D341Med (cell line): ENCODE data around the gene CDH12.

Experiments
- DNase-seq: peaks from one replicate; pipeline ENCODE4 v3.0.0; 2012; ENCODE audit warnings: low spot score

CDH12 gene

DNA sequence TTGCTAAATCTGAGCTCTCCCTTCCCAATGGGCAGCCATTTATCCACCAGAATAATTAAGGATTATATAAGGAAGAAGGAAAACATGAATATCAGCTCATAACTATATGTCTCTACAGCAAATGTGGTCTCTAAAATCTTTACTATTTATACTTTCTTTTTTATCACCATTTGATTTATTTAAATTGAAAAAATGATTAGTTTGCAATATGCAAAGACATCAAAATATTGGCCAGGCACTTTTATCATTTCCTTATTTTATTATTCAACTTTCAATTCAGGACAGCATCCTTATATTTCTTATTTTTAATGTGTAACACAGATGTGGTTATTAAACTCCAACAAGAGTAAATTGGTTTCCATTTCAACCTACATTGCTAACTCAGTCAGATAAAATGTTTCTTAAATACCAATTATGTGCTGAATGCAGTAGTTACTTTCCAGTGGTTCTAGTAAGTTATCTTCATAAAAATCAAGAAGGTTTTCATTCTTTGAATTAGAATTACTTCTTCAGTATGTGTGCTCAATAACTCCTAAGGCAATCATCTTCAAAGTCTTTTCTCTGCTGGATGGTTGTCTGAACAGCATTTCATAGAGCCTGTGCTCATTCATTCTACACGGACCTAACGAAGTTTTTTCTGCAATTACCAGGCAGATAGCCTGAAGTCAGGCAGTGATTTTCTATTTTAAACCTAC, 1148.0 kb downstream of the CDH12 start:
- no peak for DNase-seq

DNA sequence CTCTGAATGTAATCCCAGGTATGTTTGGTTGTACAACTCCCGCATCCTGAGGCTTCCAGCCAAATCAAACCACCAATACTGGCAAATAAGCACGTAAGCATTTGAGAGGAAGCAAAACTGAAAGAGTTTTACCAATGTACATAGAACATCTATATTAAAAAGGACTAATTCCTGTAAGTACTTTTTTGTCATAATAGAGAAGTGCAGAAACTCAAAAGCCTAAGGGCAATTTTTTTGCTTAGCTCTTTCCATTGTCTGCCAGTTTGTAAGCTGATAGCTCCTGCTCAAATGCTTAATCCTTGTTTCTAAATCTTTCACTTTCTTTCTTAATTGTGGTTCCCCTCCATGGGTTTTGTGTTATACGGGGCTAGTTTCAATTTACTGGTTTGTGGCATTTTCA, 1151.8 kb downstream of the CDH12 start:
- no peak for DNase-seq
